Neuronal stem cell (in vitro differentiated cells): ENCODE results near the gene PTH1R.
A peak's percentile ranks its signal among the peaks of the same experiment; 100 is the strongest.

Experiments
- DNase-seq: peaks from one replicate; pipeline ENCODE4 v3.0.0-alpha.2; 2013; ENCODE audit warnings: low spot score
- H2AFZ ChIP-seq: one replicate; pipeline ENCODE4 v1.6.1; 2013; ENCODE audit warnings: mild to moderate bottlenecking, low read length, inconsistent platforms
- H2AK5ac ChIP-seq: 2 replicates; pipeline ENCODE4 v1.6.1; 2013; ENCODE audit warnings: low read depth, mild to moderate bottlenecking, inconsistent platforms, low read length, moderate library complexity, mixed read lengths
- H2BK120ac ChIP-seq: 2 replicates; pipeline ENCODE4 v1.6.1; 2013; ENCODE audit warnings: low read depth, mild to moderate bottlenecking, inconsistent platforms, low read length, moderate library complexity, mixed read lengths
- H2BK12ac ChIP-seq: one replicate; pipeline ENCODE4 v1.6.1; 2013; ENCODE audit warnings: low read length, inconsistent platforms
- H2BK15ac ChIP-seq: 2 replicates; pipeline ENCODE4 v1.6.1; 2013; ENCODE audit warnings: mild to moderate bottlenecking, low read length, inconsistent platforms, mixed read lengths
- H2BK5ac ChIP-seq: one replicate; pipeline ENCODE4 v1.6.1; 2013; ENCODE audit warnings: inconsistent platforms, mild to moderate bottlenecking, low read length, moderate library complexity
- H3K14ac ChIP-seq: one replicate; pipeline ENCODE4 v1.6.1; 2013; ENCODE audit warnings: low read length, inconsistent platforms
- H3K18ac ChIP-seq: 2 replicates; pipeline ENCODE4 v1.6.1; 2013; ENCODE audit warnings: low read length, inconsistent platforms
- H3K23ac ChIP-seq: 2 replicates; pipeline ENCODE4 v1.6.1; 2013; ENCODE audit warnings: low read depth, mild to moderate bottlenecking, mixed read lengths, low read length, inconsistent platforms; ENCODE audit not compliant: poor library complexity
- H3K27ac ChIP-seq: replicated peaks from 3 replicates; pipeline ENCODE4 v1.5.1; 2013; ENCODE audit warnings: low read length, inconsistent platforms
- H3K27me3 ChIP-seq, 3 experiments: 2 replicates each; pipeline ENCODE4 v1.6.1; 2013; ENCODE audit warnings: low read length in 3 of 3, mild to moderate bottlenecking in 2 of 3, inconsistent platforms in 1 of 3, low read depth in 1 of 3, mixed read lengths in 1 of 3, moderate library complexity in 1 of 3; ENCODE audit not compliant: control insufficient read depth in 3 of 3, insufficient read depth in 3 of 3
- H3K36me3 ChIP-seq, 2 donors: replicated peaks in 1 of 2; 2 replicates each; pipeline ENCODE4 v1.6.1; 2013; ENCODE audit warnings: low read length in 2 of 2; ENCODE audit not compliant: control insufficient read depth in 2 of 2, insufficient read depth in 2 of 2
- H3K4ac ChIP-seq: 2 replicates; pipeline ENCODE4 v1.6.1; 2013; ENCODE audit warnings: inconsistent platforms, mild to moderate bottlenecking, low read length, moderate library complexity
- H3K4me1 ChIP-seq, 2 donors: 1 replicate in 1 of 2; 2 replicates in 1 of 2; pipeline ENCODE4 v1.6.1; 2013; ENCODE audit warnings: low read length in 2 of 2, low read depth in 1 of 2; ENCODE audit not compliant: control insufficient read depth in 2 of 2, insufficient read depth in 1 of 2
- H3K4me2 ChIP-seq: one replicate; pipeline ENCODE4 v1.6.1; 2013; ENCODE audit warnings: mild to moderate bottlenecking, low read length, inconsistent platforms; ENCODE audit not compliant: insufficient read depth, poor library complexity, severe bottlenecking
- H3K4me3 ChIP-seq, 2 donors: 2 replicates each; pipeline ENCODE4 v1.5.1; 2013; ENCODE audit warnings: low read length in 2 of 2, mild to moderate bottlenecking in 2 of 2, inconsistent platforms in 1 of 2, moderate library complexity in 1 of 2
- H3K79me1 ChIP-seq: one replicate; pipeline ENCODE4 v1.6.1; 2013; ENCODE audit warnings: low read depth, mild to moderate bottlenecking, inconsistent platforms, low read length, moderate library complexity
- H3K9ac ChIP-seq: one replicate; pipeline ENCODE4 v1.6.1; 2013; ENCODE audit warnings: mild to moderate bottlenecking, low read depth, low read length, inconsistent platforms; ENCODE audit not compliant: poor library complexity
- H3K9me3 ChIP-seq, 2 donors: replicated peaks in 1 of 2; 2 replicates each; pipeline versions ENCODE3 to v1.6.1; 2013; ENCODE audit warnings: low read length in 2 of 2, mild to moderate bottlenecking in 2 of 2, inconsistent platforms in 1 of 2, low read depth in 1 of 2, mixed read lengths in 1 of 2, moderate library complexity in 1 of 2; ENCODE audit not compliant: control insufficient read depth in 2 of 2, insufficient read depth in 1 of 2
- H4K8ac ChIP-seq: one replicate; pipeline ENCODE4 v1.6.1; 2013; ENCODE audit warnings: low read depth, mild to moderate bottlenecking, inconsistent platforms, low read length, moderate library complexity
- H4K91ac ChIP-seq: one replicate; pipeline ENCODE4 v1.6.1; 2013; ENCODE audit warnings: low read length, low read depth, mild to moderate bottlenecking, inconsistent platforms; ENCODE audit not compliant: poor library complexity
- WGBS, 2 donors: extraction: QIAGEN DNeasy Blood & Tissue Kit; methylation state at CpG; one replicate each; pipeline ENCODE4 v1.1.7; 2013; ENCODE audit warnings: missing lambda C conversion rate in 2 of 2, mixed read lengths in 1 of 2; ENCODE audit not compliant: insufficient read length in 2 of 2, insufficient replicate concordance in 1 of 2; ENCODE audit errors: extremely low coverage in 2 of 2; 5-methylcytosine and 5-hydroxymethylcytosine counted together

The PTH1R gene

DNA sequence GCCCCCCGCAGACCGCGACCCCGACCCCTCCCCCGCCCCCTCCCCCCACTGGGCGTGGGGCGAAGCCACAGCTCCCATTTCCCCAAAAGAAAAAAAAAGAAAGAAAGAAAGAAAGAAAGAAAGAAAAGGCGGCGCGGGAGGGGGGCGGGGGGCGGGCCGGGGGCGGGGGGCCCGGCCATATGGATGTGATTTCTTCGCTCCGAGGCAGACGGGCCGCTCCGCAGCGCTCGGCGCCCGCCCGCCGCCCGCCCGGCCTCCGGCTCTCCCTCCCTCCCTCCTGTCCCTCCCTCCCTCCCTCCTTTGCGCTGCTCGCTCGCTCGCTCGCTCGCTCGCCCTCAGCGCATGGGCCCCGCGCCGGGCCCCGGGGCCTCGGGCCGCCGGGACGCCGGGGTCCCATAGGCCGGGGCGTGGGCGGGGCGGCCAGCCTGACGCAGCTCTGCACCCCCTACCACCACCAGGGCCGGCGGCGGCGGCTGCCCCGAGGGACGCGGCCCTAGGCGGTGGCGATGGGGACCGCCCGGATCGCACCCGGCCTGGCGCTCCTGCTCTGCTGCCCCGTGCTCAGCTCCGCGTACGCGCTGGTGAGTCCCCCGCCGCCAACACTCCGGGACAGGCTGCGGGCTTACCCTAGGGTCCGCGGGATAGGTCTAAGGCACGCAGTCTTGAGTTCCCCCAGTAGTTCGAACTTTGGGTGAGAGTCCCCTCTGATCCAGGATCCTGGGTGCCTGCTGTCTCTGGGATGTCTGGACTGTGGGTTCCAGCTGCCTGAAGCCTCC is 5.7 kb downstream of the PTH1R start:
- Histone ChIP-seq H2BK15ac (no peak overlapping the region), H3K14ac (no peak overlapping the region), H3K4me1 (peaks cover 8 to 17% of the 10 kb centered on the region in 2 donors), H3K4ac (no peak overlapping the region), H3K27ac (no peak overlapping the region), H4K8ac (no peak overlapping the region), H3K36me3 (no peaks in the 10 kb centered on the region), H3K79me1 (no peaks in the 10 kb centered on the region), H2AK5ac (no peak overlapping the region), H2BK5ac (no peak overlapping the region), H3K9ac (peak overlapping the region; percentile 75), H3K27me3 (peaks cover 17 to 90% (median 56%) of the 10 kb centered on the region in 3 experiments), H3K18ac (peak overlapping the region; percentile 91), H3K4me3 (peak overlapping the region; percentile 38 to 75), H2AFZ (peak overlapping the region; percentile 94), H3K4me2 (peak overlapping the region; percentile 100), H3K9me3 (peaks cover 0 to 6% of the 10 kb centered on the region in 2 donors), H2BK12ac (no peak overlapping the region), H3K23ac (no peak overlapping the region), H2BK120ac (peak overlapping the region; percentile 31), H4K91ac (no peak overlapping the region)
- no peak for DNase-seq
- no CpG with 5 or more reads among the region's 78 CpGs for WGBS, 2 donors

DNA sequence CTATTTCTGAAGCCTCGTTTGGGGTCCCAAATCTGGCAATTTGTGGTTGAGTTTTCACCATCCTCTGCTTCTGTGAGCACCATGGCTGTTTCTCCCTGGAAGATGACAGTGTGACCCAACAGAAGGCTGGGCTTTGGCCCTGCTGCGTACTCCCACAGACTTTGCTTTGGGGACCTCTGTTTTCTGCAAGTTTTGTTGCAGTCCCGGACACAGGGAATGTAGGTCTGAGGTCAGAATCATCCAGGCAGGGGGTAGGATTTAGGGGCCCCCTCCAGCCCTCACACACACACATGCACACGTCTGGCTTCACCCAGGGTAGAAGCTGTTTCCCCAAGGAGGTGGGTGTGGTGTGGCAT is 6.3 kb downstream of the PTH1R start:
- Histone ChIP-seq H3K4me1 (peaks cover 8 to 13% of the 10 kb centered on the region in 2 donors), H3K36me3 (no peaks in the 10 kb centered on the region), H3K4ac (no peak overlapping the region), H2BK5ac (no peak overlapping the region), H3K4me2 (peak overlapping the region; percentile 28), H3K4me3 (peak overlapping the region in 1 of 2 donors; percentile 75), H2BK15ac (no peak overlapping the region), H3K27ac (no peak overlapping the region), H2BK12ac (no peak overlapping the region), H3K23ac (no peak overlapping the region), H3K14ac (no peak overlapping the region), H3K79me1 (no peaks in the 10 kb centered on the region), H4K91ac (no peak overlapping the region), H2BK120ac (no peak overlapping the region), H2AFZ (peak overlapping the region; percentile 69), H4K8ac (no peak overlapping the region), H3K9me3 (peaks cover 0 to 6% of the 10 kb centered on the region in 2 donors), H3K9ac (no peak overlapping the region), H3K18ac (no peak overlapping the region), H3K27me3 (peaks cover 17 to 90% (median 56%) of the 10 kb centered on the region in 3 experiments), H2AK5ac (peak overlapping the region; percentile 20)
- no CpG with 5 or more reads among the region's 4 CpGs for WGBS, 2 donors
- DNase-seq, result no peak

DNA sequence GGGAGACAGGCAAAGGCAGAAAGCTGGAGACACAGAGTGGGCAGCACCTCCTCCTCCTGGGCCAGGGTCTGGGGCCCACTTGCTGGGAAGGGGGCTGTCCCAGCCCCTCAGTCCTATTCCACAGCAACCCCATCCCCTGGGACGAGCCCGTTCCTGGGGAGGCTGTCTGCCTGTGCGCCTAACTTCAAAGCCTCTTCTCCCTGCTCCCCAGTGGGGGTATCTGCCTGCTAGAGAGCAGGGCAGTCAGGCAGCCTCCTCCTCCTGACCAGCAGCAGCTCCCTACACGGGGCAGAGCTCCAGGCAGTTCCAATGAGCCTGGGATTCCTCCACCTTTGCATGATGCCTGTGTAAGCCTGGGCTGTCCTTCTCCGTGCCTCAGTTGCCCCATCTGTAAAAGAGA is 6.9 kb downstream of the PTH1R start:
- H2AK5ac ChIP-seq, result no peak overlapping the region
- peaks cover 8 to 9% of the 10 kb centered on the region in 2 donors for H3K4me1 ChIP-seq
- no peak overlapping the region for H3K4me2 ChIP-seq
- H3K4me3 ChIP-seq, result no peak overlapping the region
- H2BK120ac ChIP-seq, result no peak overlapping the region
- H3K9me3 ChIP-seq, result peaks cover 0 to 6% of the 10 kb centered on the region in 2 donors
- H3K36me3 ChIP-seq, result no peaks in the 10 kb centered on the region
- H3K4ac ChIP-seq, result no peak overlapping the region
- WGBS, 2 donors, result no CpG with 5 or more reads among the region's 5 CpGs
- no peak for DNase-seq
- no peak overlapping the region for H2BK5ac ChIP-seq
- peaks cover 17 to 90% (median 57%) of the 10 kb centered on the region in 3 experiments for H3K27me3 ChIP-seq
- no peak overlapping the region for H2AFZ ChIP-seq
- no peak overlapping the region for H4K91ac ChIP-seq
- H3K14ac ChIP-seq, result no peak overlapping the region
- no peak overlapping the region for H3K23ac ChIP-seq
- no peak overlapping the region for H4K8ac ChIP-seq
- no peak overlapping the region for H3K9ac ChIP-seq
- H3K27ac ChIP-seq, result no peak overlapping the region
- no peak overlapping the region for H2BK12ac ChIP-seq
- no peak overlapping the region for H3K18ac ChIP-seq
- no peaks in the 10 kb centered on the region for H3K79me1 ChIP-seq
- no peak overlapping the region for H2BK15ac ChIP-seq

- no CpG with 5 or more reads among the region's 7 CpGs for WGBS, 2 donors
- H3K14ac ChIP-seq, result no peak overlapping the region
- no peak overlapping the region for H3K4ac ChIP-seq
- no peak overlapping the region for H3K23ac ChIP-seq
- no peak overlapping the region for H4K8ac ChIP-seq
- no peak overlapping the region for H3K9ac ChIP-seq
- H2BK120ac ChIP-seq, result no peak overlapping the region
- no peak for DNase-seq
- H3K9me3 ChIP-seq, result peaks cover 0 to 6% of the 10 kb centered on the region in 2 donors
- peaks cover 8 to 9% of the 10 kb centered on the region in 2 donors for H3K4me1 ChIP-seq
- no peak overlapping the region for H2BK15ac ChIP-seq
- peaks cover 17 to 90% (median 60%) of the 10 kb centered on the region in 3 experiments for H3K27me3 ChIP-seq
- H3K27ac ChIP-seq, result no peak overlapping the region
- H2BK5ac ChIP-seq, result no peak overlapping the region
- no peak overlapping the region for H3K4me3 ChIP-seq
- no peak overlapping the region for H2AFZ ChIP-seq
- H3K79me1 ChIP-seq, result no peaks in the 10 kb centered on the region
- no peak overlapping the region for H3K4me2 ChIP-seq
- H3K36me3 ChIP-seq, result no peaks in the 10 kb centered on the region
- no peak overlapping the region for H2AK5ac ChIP-seq
- H2BK12ac ChIP-seq, result no peak overlapping the region
- no peak overlapping the region for H4K91ac ChIP-seq
- no peak overlapping the region for H3K18ac ChIP-seq
Measured at GRCh38 chr3:46884929-46885328, 7.4 kb downstream of the PTH1R start.
